HepG2 (cell line): Measurements from ENCODE around the gene KMT2B. TPM values are rescaled to one million over a fixed set of nuclear protein-coding genes. Genes with fewer than 3 reads are reported as not detected.

ENCODE experiments used
- ATAC-seq: fragments of 200-7000 bp; cut with Tn5 transposase; 3 replicates; pipeline ENCODE4 v1.9.1; 2020; ENCODE audit warnings: mild to moderate bottlenecking, moderate library complexity
- BruUV-seq: library from RNA; stranded (reverse); fragments of 400-500 nt; replicated peaks from 2 replicates; lab custom pipeline; 2021; lab: Mats Ljungman, UMichigan
- CTCF ChIA-PET: fragments of 300-600 bp; formaldehyde crosslinking; extraction: SDS; loops from one replicate; lab custom pipeline; 2021; ENCODE audit warnings: low total read pairs, inconsistent platforms, low intra/inter-chr PET ratio; lab: Yijun Ruan, JAX
- POLR2A ChIA-PET: fragments of 350-600 bp; sonication (Branson Sonifier 250); formaldehyde crosslinking; loops from one replicate; lab custom pipeline; 2020; ENCODE audit warnings: antibody characterized with exemption, inconsistent platforms; lab: Yijun Ruan, JAX
- DNase-seq: peaks from one replicate; pipeline ENCODE4 v3.0.0-alpha.2; 2015; ENCODE audit warnings: low spot score
- FAIRE-seq: peaks from 3 replicates; lab custom pipeline; 2011; peaks lifted over from hg19 to GRCh38; lab: Jason Lieb, UNC
- H2AFZ ChIP-seq: one replicate; pipeline ENCODE4 v1.6.1; 2011; ENCODE audit warnings: low read length, inconsistent platforms
- H3K27ac ChIP-seq: fragments of 300-600 bp; 3 replicates; pipeline ENCODE4 v1.8.0; 2011; ENCODE audit warnings: mixed run types, mild to moderate bottlenecking, mixed read lengths, low read length, inconsistent platforms; ENCODE audit not compliant: insufficient read depth; ENCODE audit errors: extremely low read length
- H3K27me3 ChIP-seq, 2 experiments: fragments of 200-600 bp in 1 of 2; 2 replicates in 1 of 2; 3 replicates in 1 of 2; pipeline versions ENCODE4 v1.6.0 to v1.8.0; 2011; ENCODE audit warnings: low read length in 2 of 2, mild to moderate bottlenecking in 2 of 2, moderate library complexity in 2 of 2, inconsistent platforms in 1 of 2; ENCODE audit not compliant: insufficient read depth in 2 of 2, control insufficient read depth in 1 of 2
- H3K36me3 ChIP-seq, 2 experiments: fragments of 200-600 bp in 1 of 2; replicated peaks in 1 of 2; 2 replicates in 1 of 2; 3 replicates in 1 of 2; pipeline versions ENCODE4 v1.5.1 to v1.8.0; 2011; ENCODE audit warnings: low read length in 2 of 2, inconsistent platforms in 1 of 2; ENCODE audit not compliant: insufficient read depth in 2 of 2, control insufficient read depth in 1 of 2
- H3K4me1 ChIP-seq: 2 replicates; pipeline ENCODE4 v1.5.1; 2012; ENCODE audit warnings: low read length, inconsistent platforms; ENCODE audit not compliant: insufficient read depth
- H3K4me2 ChIP-seq: 2 replicates; pipeline ENCODE4 v1.6.0; 2011; ENCODE audit warnings: low read depth, low read length, inconsistent platforms
- H3K4me3 ChIP-seq, 3 experiments: fragments of 200-600 bp in 1 of 3; sonication (generic), shearing (Covaris generic) in 1 of 3; replicated peaks in 1 of 3; 2 replicates each; pipeline ENCODE4 v1.5.1; 2011 to 2016; ENCODE audit warnings: low read length in 3 of 3, inconsistent platforms in 2 of 3, low read depth in 2 of 3, mild to moderate bottlenecking in 2 of 3, control low read depth in 1 of 3, mixed read lengths in 1 of 3; ENCODE audit not compliant: insufficient read depth in 1 of 3
- H3K79me2 ChIP-seq: one replicate; pipeline ENCODE4 v1.6.1; 2011; ENCODE audit warnings: low read length, inconsistent platforms; ENCODE audit not compliant: insufficient read depth
- H3K9ac ChIP-seq: 2 replicates; pipeline ENCODE4 v1.6.0; 2011; ENCODE audit warnings: mild to moderate bottlenecking, low read depth, low read length, inconsistent platforms; ENCODE audit not compliant: insufficient read depth
- H3K9me3 ChIP-seq: 2 replicates; pipeline ENCODE4 v1.5.1; 2012; ENCODE audit warnings: mild to moderate bottlenecking, low read length
- H4K20me1 ChIP-seq: 2 replicates; pipeline ENCODE4 v1.6.0; 2011; ENCODE audit warnings: inconsistent platforms, mild to moderate bottlenecking, low read length, moderate library complexity; ENCODE audit not compliant: insufficient read depth
- ARNT2 ChIP-seq: sonication (generic); formaldehyde crosslinking; IDR thresholded peaks from 2 replicates; pipeline ENCODE4 v1.8.0; 2022; ENCODE audit warnings: mild to moderate bottlenecking, low read depth, missing genetic modification reagents, moderate library complexity
- ERF ChIP-seq: IDR thresholded peaks from 2 replicates; pipeline ENCODE4 v1.6.1; 2018; ENCODE audit warnings: missing biosample characterization, missing genetic modification reagents
- KDM2A ChIP-seq: sonication (generic); formaldehyde crosslinking; IDR thresholded peaks from 2 replicates; pipeline ENCODE4 v1.4.0; 2020; ENCODE audit warnings: low read depth, missing genetic modification reagents, borderline replicate concordance
- PLRG1 ChIP-seq: fragments of 450-650 bp; conservative IDR thresholded peaks from 2 replicates; pipeline ENCODE4 v1.6.1; 2016
- RFX1 ChIP-seq: fragments of 450-650 bp; IDR thresholded peaks from 2 replicates; pipeline ENCODE4 v1.6.1; 2017
- RFXANK ChIP-seq: IDR thresholded peaks from 2 replicates; pipeline ENCODE4 v1.6.1; 2016
- SIN3A ChIP-seq: IDR thresholded peaks from 2 replicates; pipeline ENCODE4 v1.6.1; 2011; ENCODE audit warnings: low read depth, mild to moderate bottlenecking, control low read depth, low read length, borderline replicate concordance
- SUZ12 ChIP-seq: fragments of 150-350 bp; IDR thresholded peaks from 2 replicates; pipeline ENCODE4 v1.6.1; 2014; ENCODE audit warnings: low read depth, low read length
- YEATS2 ChIP-seq: sonication (generic); formaldehyde crosslinking; IDR thresholded peaks from 2 replicates; pipeline ENCODE4 v1.4.0; 2020; ENCODE audit warnings: missing genetic modification reagents, borderline replicate concordance
- ZGPAT ChIP-seq: IDR thresholded peaks from 2 replicates; pipeline ENCODE4 v1.6.1; 2016; ENCODE audit warnings: mild to moderate bottlenecking
- ZNF609 ChIP-seq: sonication (generic); formaldehyde crosslinking; IDR thresholded peaks from 2 replicates; pipeline ENCODE4 v1.4.0; 2020; ENCODE audit warnings: mild to moderate bottlenecking, missing genetic modification reagents, borderline replicate concordance
- ZNF841 ChIP-seq: sonication (generic); formaldehyde crosslinking; IDR thresholded peaks from 2 replicates; pipeline ENCODE4 v1.8.1; 2023; ENCODE audit warnings: missing genetic modification reagents, borderline replicate concordance
- WGBS: methylation state at CpG from one replicate; pipeline ENCODE4 v1.1.6; 2017; ENCODE audit warnings: low lambda C conversion rate; 5-methylcytosine and 5-hydroxymethylcytosine counted together
- in situ Hi-C: cut with HindIII; loops from 2 replicates; pipeline ENCODE4 v1.10.0; 2017; ENCODE audit warnings: low pct_unique_long_range_greater_than_20kb; ENCODE audit not compliant: extremely low pct_ligation_motif_present
- intact Hi-C: fragments of 100-400 bp; cut with micrococcal nuclease; formaldehyde crosslinking; loops from one replicate; pipeline ENCODE4 v1.10.0; 2022; ENCODE audit not compliant: unreplicated experiment
- polyA plus RNA-seq, 8 experiments: library from polyadenylated mRNA; depleted of rRNA in 3 of 8; stranded (reverse) in 7 of 8; unstranded in 1 of 8; fragments of >200 nt; fragmentation: Illumina TruSeq in 4 of 8; extraction: Trizol in 4 of 8; gene quantifications; 2 replicates each; pipeline versions ENCODE4 v1.2.1 to v1.2.3, GENCODE V29; 2011 to 2016; ENCODE audit warnings: low read depth in 4 of 8, missing spikeins in 1 of 8, mixed read lengths in 1 of 8; ENCODE audit not compliant: insufficient read depth in 1 of 8
- total RNA-seq, 5 experiments: library from RNA; depleted of rRNA; stranded (reverse); fragments of >200 nt; fragmentation: Illumina TruSeq; extraction: Trizol; gene quantifications; 2 replicates each; pipeline ENCODE4 v1.2.3, GENCODE V29; 2016; ENCODE audit warnings: low read depth in 1 of 5
- TF ChIP-seq, protein P1 (sequence below): sonication (generic); formaldehyde crosslinking; IDR thresholded peaks from 2 replicates; pipeline ENCODE4 v1.4.0; 2020; ENCODE audit warnings: missing genetic modification reagents
- TF ChIP-seq, protein P2 (sequence below): IDR thresholded peaks from 2 replicates; pipeline ENCODE4 v1.6.1; 2016; ENCODE audit warnings: missing compliant biosample characterization, missing genetic modification reagents, borderline replicate concordance

Gene KMT2B
- total and polyA plus RNA-seq, 2 of the 13 experiments (the other 11 are each of a cell fraction or from before 2014, with no cell fraction given): 6.2 to 16.9 TPM

GRCh38 chr19:35757749-35758608, 40.2 kb downstream of the KMT2B start, which contains the start of gene PROSER3:
PROSER3 (plus strand) TSS chr19:35758176; CDS start chr19:35758216, 40 bp downstream.
- Histone ChIP-seq H3K4me1 (peaks cover 20% of the 10 kb centered on the region), H2AFZ (peak within 1 kb of the TSS; percentile 67), H4K20me1 (no peaks in the 10 kb centered on the region), H3K27ac (peak within 1 kb of the TSS; percentile 83), H3K36me3 (peaks cover 2 to 29% of the 10 kb centered on the region in 2 experiments; a peak in 4 of 5 replicates), H3K4me3 (peak within 1 kb of the TSS; percentile 69 to 83 (median 80)), H3K79me2 (peaks cover 6% of the 10 kb centered on the region), H3K9me3 (no peaks in the 10 kb centered on the region), H3K4me2 (peak within 1 kb of the TSS; percentile 86), H3K27me3 (no peaks in the 10 kb centered on the region), H3K9ac (peak within 1 kb of the TSS; percentile 82)
- peak; percentile 99 for DNase-seq
- intact Hi-C loops (no loop called here), in situ Hi-C loops (no loop called here)
- 1% methylated on average over 23 of the region's 53 CpGs for whole genome bisulfite sequencing
- ATAC-seq: peak; percentile 97
- TSS peak; percentile 78 for BruUV-seq
- POLR2A ChIA-PET: interaction anchor here (0.7 to 1.5 kb wide), 4 partner anchors 9 to 17 kb away, joined by 3 to 17 read pairs (median 6); partner anchors contain the start of genes LIN37, PSENEN and U2AF1L4
- peak; percentile 99 for FAIRE-seq
- CTCF ChIA-PET: no interaction called here
- TF ChIP-seq ZNF609 (CRISPR knock-in tag): peak; percentile 25; the same call in 1 of the 2 replicates
- peak; percentile 80 for TF ChIP-seq SIN3A
- TF ChIP-seq YEATS2 (CRISPR knock-in tag): peak; percentile 22; the same call in 1 of the 2 replicates
- peak; percentile 40 for TF ChIP-seq SUZ12
- 0 out of 2 replicates have a peak, but pooled peaks have one; percentile 38 for TF ChIP-seq ERF
- TF ChIP-seq, protein P1, sequence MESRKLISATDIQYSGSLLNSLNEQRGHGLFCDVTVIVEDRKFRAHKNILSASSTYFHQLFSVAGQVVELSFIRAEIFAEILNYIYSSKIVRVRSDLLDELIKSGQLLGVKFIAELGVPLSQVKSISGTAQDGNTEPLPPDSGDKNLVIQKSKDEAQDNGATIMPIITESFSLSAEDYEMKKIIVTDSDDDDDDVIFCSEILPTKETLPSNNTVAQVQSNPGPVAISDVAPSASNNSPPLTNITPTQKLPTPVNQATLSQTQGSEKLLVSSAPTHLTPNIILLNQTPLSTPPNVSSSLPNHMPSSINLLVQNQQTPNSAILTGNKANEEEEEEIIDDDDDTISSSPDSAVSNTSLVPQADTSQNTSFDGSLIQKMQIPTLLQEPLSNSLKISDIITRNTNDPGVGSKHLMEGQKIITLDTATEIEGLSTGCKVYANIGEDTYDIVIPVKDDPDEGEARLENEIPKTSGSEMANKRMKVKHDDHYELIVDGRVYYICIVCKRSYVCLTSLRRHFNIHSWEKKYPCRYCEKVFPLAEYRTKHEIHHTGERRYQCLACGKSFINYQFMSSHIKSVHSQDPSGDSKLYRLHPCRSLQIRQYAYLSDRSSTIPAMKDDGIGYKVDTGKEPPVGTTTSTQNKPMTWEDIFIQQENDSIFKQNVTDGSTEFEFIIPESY (CRISPR knock-in tag): no peak
- no peak for TF ChIP-seq ARNT2 (CRISPR knock-in tag)
- no peak for TF ChIP-seq RFXANK (CRISPR knock-in tag)
- peak; percentile 69 for TF ChIP-seq KDM2A (CRISPR knock-in tag)
- TF ChIP-seq PLRG1: no peak
- TF ChIP-seq RFX1: peak; percentile 95
- TF ChIP-seq ZNF841: no peak
- TF ChIP-seq, protein P2, sequence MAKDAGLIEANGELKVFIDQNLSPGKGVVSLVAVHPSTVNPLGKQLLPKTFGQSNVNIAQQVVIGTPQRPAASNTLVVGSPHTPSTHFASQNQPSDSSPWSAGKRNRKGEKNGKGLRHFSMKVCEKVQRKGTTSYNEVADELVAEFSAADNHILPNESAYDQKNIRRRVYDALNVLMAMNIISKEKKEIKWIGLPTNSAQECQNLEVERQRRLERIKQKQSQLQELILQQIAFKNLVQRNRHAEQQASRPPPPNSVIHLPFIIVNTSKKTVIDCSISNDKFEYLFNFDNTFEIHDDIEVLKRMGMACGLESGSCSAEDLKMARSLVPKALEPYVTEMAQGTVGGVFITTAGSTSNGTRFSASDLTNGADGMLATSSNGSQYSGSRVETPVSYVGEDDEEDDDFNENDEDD: peak; percentile 83
- TF ChIP-seq ZGPAT (CRISPR knock-in tag): peak; percentile 55; the same call in 1 of the 2 replicates
